GM12878 (cell line): Measurements from ENCODE around the gene DPYSL4. TPM values are rescaled to one million over a fixed set of nuclear protein-coding genes. Genes with fewer than 3 reads are reported as not detected.

Experiments used
- CBX5 ChIP-seq: sonication (generic); IDR thresholded peaks from 2 replicates; pipeline ENCODE4 v1.6.1; 2016; ENCODE audit warnings: low read depth, moderate library complexity, mild to moderate bottlenecking, inconsistent platforms
- FOXM1 ChIP-seq: IDR thresholded peaks from 2 replicates; pipeline ENCODE4 v1.6.1; 2012; ENCODE audit warnings: low read depth, mild to moderate bottlenecking, inconsistent platforms, low read length, moderate library complexity
- KDM1A ChIP-seq: fragments of 200-600 bp; sonication (generic); IDR thresholded peaks from 2 replicates; pipeline ENCODE4 v1.6.1; 2016; ENCODE audit warnings: borderline replicate concordance
- MTA3 ChIP-seq: IDR thresholded peaks from 2 replicates; pipeline ENCODE4 v1.6.1; 2012; ENCODE audit warnings: low read length, inconsistent platforms, borderline replicate concordance
- POLR2AphosphoS5 ChIP-seq: IDR thresholded peaks from 2 replicates; pipeline ENCODE4 v1.6.1; 2011; ENCODE audit warnings: mild to moderate bottlenecking, low read length, inconsistent platforms
- RCOR1 ChIP-seq: conservative IDR thresholded peaks from 2 replicates; pipeline ENCODE4 v1.6.1; 2012; ENCODE audit warnings: low read depth, low read length, improper control_type of control experiment
- RUNX3 ChIP-seq: IDR thresholded peaks from 2 replicates; pipeline ENCODE4 v1.6.1; 2012; ENCODE audit warnings: low read length, inconsistent platforms
- SUPT20H ChIP-seq: IDR thresholded peaks from 2 replicates; pipeline ENCODE4 v1.6.1; 2011; ENCODE audit warnings: low read depth, mild to moderate bottlenecking, low read length, moderate library complexity, borderline replicate concordance; ENCODE audit not compliant: control insufficient read depth
- TCF12 ChIP-seq: IDR thresholded peaks from 2 replicates; pipeline ENCODE4 v1.6.1; 2011; ENCODE audit warnings: low read depth, mild to moderate bottlenecking, low read length
- polyA plus RNA-seq, 11 experiments: library from polyadenylated mRNA; depleted of rRNA in 4 of 11; unstranded in 6 of 11; stranded (reverse) in 5 of 11; fragments of >200 nt; fragmentation: Nextera tagmentation in 4 of 11; fragmentation: Illumina TruSeq in 1 of 11; extraction: Ambion mirVana in 4 of 11; extraction: Trizol in 1 of 11; gene quantifications; 1 replicate in 1 of 11; 2 replicates in 10 of 11; pipeline versions ENCODE4 v1.2.1 to v1.2.3, GENCODE V29; 2011 to 2016; ENCODE audit warnings: inconsistent platforms in 2 of 11, missing spikeins in 2 of 11, low read depth in 1 of 11
- total RNA-seq, 4 experiments: library from RNA; depleted of rRNA in 3 of 4; stranded (reverse); fragments of >200 nt in 3 of 4; fragmentation: Illumina TruSeq in 1 of 4; extraction: Trizol in 1 of 4; gene quantifications; 2 replicates each; pipeline versions ENCODE4 v1.2.1 to v1.2.3, GENCODE V29; 2013 to 2021
- TF ChIP-seq, protein P1 (sequence below): fragments of 450-650 bp; IDR thresholded peaks from 2 replicates; pipeline ENCODE4 v1.6.1; 2017; ENCODE audit warnings: mild to moderate bottlenecking, moderate library complexity
- TF ChIP-seq, protein P2 (sequence below): fragments of 150-350 bp; IDR thresholded peaks from 2 replicates; pipeline ENCODE4 v1.6.1; 2016; ENCODE audit warnings: low read depth, low read length

DPYSL4 gene
- total and polyA plus RNA-seq, 10 of the 15 experiments (the other 5 are each of a cell fraction or from before 2014, with no cell fraction given): 0.10 to 0.21 TPM; not detected in 8

GRCh38 chr10:132209978-132210530, 23.3 kb downstream of the DPYSL4 start (continued):
- TF ChIP-seq, protein P1, sequence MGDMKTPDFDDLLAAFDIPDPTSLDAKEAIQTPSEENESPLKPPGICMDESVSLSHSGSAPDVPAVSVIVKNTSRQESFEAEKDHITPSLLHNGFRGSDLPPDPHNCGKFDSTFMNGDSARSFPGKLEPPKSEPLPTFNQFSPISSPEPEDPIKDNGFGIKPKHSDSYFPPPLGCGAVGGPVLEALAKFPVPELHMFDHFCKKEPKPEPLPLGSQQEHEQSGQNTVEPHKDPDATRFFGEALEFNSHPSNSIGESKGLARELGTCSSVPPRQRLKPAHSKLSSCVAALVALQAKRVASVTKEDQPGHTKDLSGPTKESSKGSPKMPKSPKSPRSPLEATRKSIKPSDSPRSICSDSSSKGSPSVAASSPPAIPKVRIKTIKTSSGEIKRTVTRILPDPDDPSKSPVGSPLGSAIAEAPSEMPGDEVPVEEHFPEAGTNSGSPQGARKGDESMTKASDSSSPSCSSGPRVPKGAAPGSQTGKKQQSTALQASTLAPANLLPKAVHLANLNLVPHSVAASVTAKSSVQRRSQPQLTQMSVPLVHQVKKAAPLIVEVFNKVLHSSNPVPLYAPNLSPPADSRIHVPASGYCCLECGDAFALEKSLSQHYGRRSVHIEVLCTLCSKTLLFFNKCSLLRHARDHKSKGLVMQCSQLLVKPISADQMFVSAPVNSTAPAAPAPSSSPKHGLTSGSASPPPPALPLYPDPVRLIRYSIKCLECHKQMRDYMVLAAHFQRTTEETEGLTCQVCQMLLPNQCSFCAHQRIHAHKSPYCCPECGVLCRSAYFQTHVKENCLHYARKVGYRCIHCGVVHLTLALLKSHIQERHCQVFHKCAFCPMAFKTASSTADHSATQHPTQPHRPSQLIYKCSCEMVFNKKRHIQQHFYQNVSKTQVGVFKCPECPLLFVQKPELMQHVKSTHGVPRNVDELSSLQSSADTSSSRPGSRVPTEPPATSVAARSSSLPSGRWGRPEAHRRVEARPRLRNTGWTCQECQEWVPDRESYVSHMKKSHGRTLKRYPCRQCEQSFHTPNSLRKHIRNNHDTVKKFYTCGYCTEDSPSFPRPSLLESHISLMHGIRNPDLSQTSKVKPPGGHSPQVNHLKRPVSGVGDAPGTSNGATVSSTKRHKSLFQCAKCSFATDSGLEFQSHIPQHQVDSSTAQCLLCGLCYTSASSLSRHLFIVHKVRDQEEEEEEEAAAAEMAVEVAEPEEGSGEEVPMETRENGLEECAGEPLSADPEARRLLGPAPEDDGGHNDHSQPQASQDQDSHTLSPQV: no peak
- TF ChIP-seq CBX5: no peak
- no peak for TF ChIP-seq KDM1A
- TF ChIP-seq RUNX3: no peak
- TF ChIP-seq, protein P2, sequence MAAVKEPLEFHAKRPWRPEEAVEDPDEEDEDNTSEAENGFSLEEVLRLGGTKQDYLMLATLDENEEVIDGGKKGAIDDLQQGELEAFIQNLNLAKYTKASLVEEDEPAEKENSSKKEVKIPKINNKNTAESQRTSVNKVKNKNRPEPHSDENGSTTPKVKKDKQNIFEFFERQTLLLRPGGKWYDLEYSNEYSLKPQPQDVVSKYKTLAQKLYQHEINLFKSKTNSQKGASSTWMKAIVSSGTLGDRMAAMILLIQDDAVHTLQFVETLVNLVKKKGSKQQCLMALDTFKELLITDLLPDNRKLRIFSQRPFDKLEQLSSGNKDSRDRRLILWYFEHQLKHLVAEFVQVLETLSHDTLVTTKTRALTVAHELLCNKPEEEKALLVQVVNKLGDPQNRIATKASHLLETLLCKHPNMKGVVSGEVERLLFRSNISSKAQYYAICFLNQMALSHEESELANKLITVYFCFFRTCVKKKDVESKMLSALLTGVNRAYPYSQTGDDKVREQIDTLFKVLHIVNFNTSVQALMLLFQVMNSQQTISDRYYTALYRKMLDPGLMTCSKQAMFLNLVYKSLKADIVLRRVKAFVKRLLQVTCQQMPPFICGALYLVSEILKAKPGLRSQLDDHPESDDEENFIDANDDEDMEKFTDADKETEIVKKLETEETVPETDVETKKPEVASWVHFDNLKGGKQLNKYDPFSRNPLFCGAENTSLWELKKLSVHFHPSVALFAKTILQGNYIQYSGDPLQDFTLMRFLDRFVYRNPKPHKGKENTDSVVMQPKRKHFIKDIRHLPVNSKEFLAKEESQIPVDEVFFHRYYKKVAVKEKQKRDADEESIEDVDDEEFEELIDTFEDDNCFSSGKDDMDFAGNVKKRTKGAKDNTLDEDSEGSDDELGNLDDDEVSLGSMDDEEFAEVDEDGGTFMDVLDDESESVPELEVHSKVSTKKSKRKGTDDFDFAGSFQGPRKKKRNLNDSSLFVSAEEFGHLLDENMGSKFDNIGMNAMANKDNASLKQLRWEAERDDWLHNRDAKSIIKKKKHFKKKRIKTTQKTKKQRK: no peak
- TF ChIP-seq RCOR1: no peak
- TF ChIP-seq TCF12: no peak
- TF ChIP-seq FOXM1: no peak
- no peak for TF ChIP-seq MTA3
- TF ChIP-seq SUPT20H: no peak
- no peak for TF ChIP-seq POLR2AphosphoS5
